ENCODE measurements around the gene NOS1AP. TPM values are rescaled to one million over a fixed set of nuclear protein-coding genes. Genes with fewer than 3 reads are reported as not detected.

NOS1AP gene
- total and polyA plus RNA-seq, 2 experiments from 2014 or later = 5.8 to 6.6 TPM

GRCh38 chr1:162303004-162303344 lies 233.5 kb downstream of the NOS1AP start (continued):
- TF ChIP-seq ZNF462 (CRISPR knock-in tag; IDR thresholded peaks at IDR 0.05) (no peak), ZNF331 (CRISPR knock-in tag; IDR thresholded peaks at IDR 0.05; ENCODE audit: low read depth) (no peak), CREB1 (CRISPR knock-in tag; IDR thresholded peaks at IDR 0.05; ENCODE audit: low read depth) (no peak), POLR2AphosphoS5 (IDR thresholded peaks at IDR 0.05; ENCODE audit: low read depth) (no peak), EZH2phosphoT487 (IDR thresholded peaks at IDR 0.05; ENCODE audit: unreplicated experiment) (no peak)

GRCh38 chr1:162304736-162305135 lies 235.2 kb downstream of the NOS1AP start:
- Histone ChIP-seq H3K4me1 (ENCODE audit: insufficient read depth) (peaks cover 21% of the 10 kb centered on the region; the same call in 1 of the 2 replicates), H3K27ac (ENCODE audit: low read depth) (no peak overlapping the region), H2AFZ (no peak overlapping the region), H3K9me2 (ENCODE audit: insufficient read depth) (no peaks in the 10 kb centered on the region), H3K79me2 (replicated peaks; ENCODE audit: insufficient read depth) (no peaks in the 10 kb centered on the region), H3K36me3 (ENCODE audit: insufficient read depth) (no peaks in the 10 kb centered on the region), H3K4me2 (no peak overlapping the region), H3K27me3 (ENCODE audit: insufficient read depth) (no peaks in the 10 kb centered on the region), H3K4me3 (no peak overlapping the region), H3F3A (replicated peaks; ENCODE audit: low read depth) (no peaks in the 10 kb centered on the region), H4K20me1 (replicated peaks; ENCODE audit: insufficient read depth) (no peaks in the 10 kb centered on the region)
- Mint-ChIP-seq H3K9me3 (peaks cover 8% of the 10 kb centered on the region; the same call in 2 of the 3 replicates), H3K36me3 (ENCODE audit: low read depth) (peaks cover 18% of the 10 kb centered on the region), H3K4me1 (peaks cover 29% of the 10 kb centered on the region), H3K4me3 (no peak overlapping the region), H3K27ac (no peak overlapping the region), H3K27me3 (ENCODE audit: insufficient read depth, low read depth, poor library complexity) (peaks cover 3% of the 10 kb centered on the region)
- DNase-seq (ENCODE audit: low spot score) = no peak
- no peak for ATAC-seq
- TF ChIP-seq ZNF462 (CRISPR knock-in tag; IDR thresholded peaks at IDR 0.05) (no peak), EZH2phosphoT487 (IDR thresholded peaks at IDR 0.05; ENCODE audit: unreplicated experiment) (no peak), CREB1 (CRISPR knock-in tag; IDR thresholded peaks at IDR 0.05; ENCODE audit: low read depth) (no peak), CTCF (conservative IDR thresholded peaks at IDR 0.05; ENCODE audit: low read depth in 2 of 2) (no peak)
